ENCODE data around the gene CYP19A1. TPM values are rescaled to one million over a fixed set of nuclear protein-coding genes. Genes with fewer than 3 reads are reported as not detected.
"Not testable (repeated sequence)": the region's sequence is repeated elsewhere in the genome, so short reads cannot be mapped to it uniquely, and the experiment has no call there.

CYP19A1 gene
- total RNA-seq, 2 donors from 2014 or later: 0.71 to 0.79 TPM

- H3K4me1 Mint-ChIP-seq: peaks cover 5% of the 10 kb centered on the region
- H3K4me3 Mint-ChIP-seq: no peak overlapping the region
- no peaks in the 10 kb centered on the region for H3K9me3 Mint-ChIP-seq
- H3K27me3 Mint-ChIP-seq: peaks cover 10% of the 10 kb centered on the region
- no peak for ATAC-seq (replicated peaks)
- H3K36me3 Mint-ChIP-seq (ENCODE audit: low read depth): no peaks in the 10 kb centered on the region
- no peak overlapping the region for H3K27ac Mint-ChIP-seq
Measured at GRCh38 chr15:51281368-51281967, 56.9 kb downstream of the CYP19A1 start.

DNA sequence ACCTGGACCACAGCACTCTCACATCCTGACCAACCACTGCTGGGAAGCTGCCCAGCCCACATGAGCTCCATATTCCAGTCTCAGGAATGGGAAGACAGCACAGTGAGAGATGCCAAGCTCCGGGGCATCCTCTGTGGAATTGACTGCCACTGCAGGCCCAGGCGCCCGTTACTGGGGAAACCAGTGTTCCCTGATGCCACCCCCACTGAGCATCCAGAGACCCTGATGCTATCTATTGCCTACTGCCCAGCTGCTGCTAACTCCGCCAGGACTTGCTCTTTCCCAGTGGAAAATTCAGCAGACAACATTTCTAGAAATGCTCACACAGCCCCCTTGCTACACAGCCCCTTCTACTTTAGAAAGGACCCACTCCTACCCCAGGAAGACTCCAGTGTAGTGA is 57.6 kb downstream of the CYP19A1 start:
- H3K4me3 Mint-ChIP-seq: no peak overlapping the region
- H3K27ac Mint-ChIP-seq: no peak overlapping the region
- H3K36me3 Mint-ChIP-seq (ENCODE audit: low read depth): no peaks in the 10 kb centered on the region
- H3K27me3 Mint-ChIP-seq: peaks cover 10% of the 10 kb centered on the region
- no peak for ATAC-seq (replicated peaks)
- H3K4me1 Mint-ChIP-seq: peaks cover 5% of the 10 kb centered on the region
- no peaks in the 10 kb centered on the region for H3K9me3 Mint-ChIP-seq

GRCh38 chr15:51279391-51279790 is 59.0 kb downstream of the CYP19A1 start:
- Mint-ChIP-seq H3K27ac (no peak overlapping the region), H3K4me1 (peaks cover 5% of the 10 kb centered on the region), H3K9me3 (no peaks in the 10 kb centered on the region), H3K4me3 (no peak overlapping the region), H3K36me3 (ENCODE audit: low read depth) (no peaks in the 10 kb centered on the region), H3K27me3 (peaks cover 11% of the 10 kb centered on the region)
- no peak for ATAC-seq (replicated peaks)

- Mint-ChIP-seq H3K36me3 (ENCODE audit: low read depth) (no peaks in the 10 kb centered on the region), H3K9me3 (no peaks in the 10 kb centered on the region), H3K27me3 (peaks cover 16% of the 10 kb centered on the region), H3K27ac (no peak overlapping the region), H3K4me1 (no peaks in the 10 kb centered on the region), H3K4me3 (no peak overlapping the region)
- no peak for ATAC-seq (replicated peaks)
Measured at GRCh38 chr15:51277101-51277500, 61.3 kb downstream of the CYP19A1 start.

- Mint-ChIP-seq H3K27ac (no peak overlapping the region), H3K9me3 (no peaks in the 10 kb centered on the region), H3K4me3 (no peak overlapping the region), H3K4me1 (no peaks in the 10 kb centered on the region), H3K36me3 (ENCODE audit: low read depth) (no peaks in the 10 kb centered on the region), H3K27me3 (peaks cover 16% of the 10 kb centered on the region)
- ATAC-seq (replicated peaks): peak; percentile 32
Measured at GRCh38 chr15:51274956-51275355, 63.4 kb downstream of the CYP19A1 start.

GRCh38 chr15:51270706-51271105 is 67.7 kb downstream of the CYP19A1 start:
- H3K4me1 Mint-ChIP-seq: peaks cover 5% of the 10 kb centered on the region

DNA sequence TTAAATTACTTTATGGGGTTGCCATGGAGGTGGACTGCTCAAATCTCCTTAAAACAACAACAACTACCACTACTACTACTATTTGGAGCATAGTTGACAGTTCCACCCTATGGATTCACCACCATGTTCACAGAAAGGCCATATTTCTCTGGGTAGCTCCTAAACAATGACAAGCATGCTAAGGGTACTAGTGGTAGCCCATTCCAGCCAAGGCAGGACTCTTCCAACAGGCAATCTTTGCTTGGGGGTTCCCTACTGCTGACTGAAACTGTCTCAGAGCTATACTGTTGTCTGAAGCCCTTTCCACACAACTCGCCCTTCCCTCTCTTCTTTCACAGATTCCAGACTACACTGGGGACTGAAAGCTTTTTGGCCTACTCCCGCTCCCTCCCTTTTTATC is 68.9 kb downstream of the CYP19A1 start:
- Mint-ChIP-seq H3K36me3 (ENCODE audit: low read depth) (no peaks in the 10 kb centered on the region), H3K9me3 (no peaks in the 10 kb centered on the region), H3K4me3 (no peak overlapping the region), H3K4me1 (peaks cover 5% of the 10 kb centered on the region), H3K27me3 (peaks cover 39% of the 10 kb centered on the region), H3K27ac (no peak overlapping the region)
- ATAC-seq (replicated peaks): no peak

More at GRCh38 chr15:51270706-51271105, 67.7 kb downstream of the CYP19A1 start:
- Mint-ChIP-seq H3K27ac (no peak overlapping the region), H3K9me3 (no peaks in the 10 kb centered on the region), H3K4me3 (no peak overlapping the region), H3K36me3 (ENCODE audit: low read depth) (no peaks in the 10 kb centered on the region), H3K27me3 (peaks cover 37% of the 10 kb centered on the region)
- no peak for ATAC-seq (replicated peaks)

DNA sequence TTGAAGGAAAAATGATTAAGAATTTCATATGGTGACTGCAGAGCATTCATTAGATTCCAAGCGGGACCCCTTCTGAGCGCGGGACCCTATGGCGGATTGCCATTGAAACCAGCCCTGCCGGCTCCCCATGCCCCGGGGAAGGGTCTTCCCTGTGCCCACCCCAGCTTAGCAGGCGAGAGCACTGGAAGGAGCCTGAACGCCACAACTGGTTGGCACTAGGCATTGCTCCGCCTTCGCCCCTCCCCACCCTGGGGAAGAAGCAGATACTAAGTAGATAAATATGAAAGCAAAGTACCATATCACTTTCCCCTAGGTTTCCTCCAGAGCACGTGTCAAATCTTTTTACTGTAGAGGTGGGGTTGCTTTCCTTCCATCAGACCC is 70.7 kb downstream of the CYP19A1 start:
- H3K4me3 Mint-ChIP-seq: no peak overlapping the region
- peaks cover 5% of the 10 kb centered on the region for H3K4me1 Mint-ChIP-seq
- H3K9me3 Mint-ChIP-seq: no peaks in the 10 kb centered on the region
- no peaks in the 10 kb centered on the region for H3K36me3 Mint-ChIP-seq (ENCODE audit: low read depth)
- peaks cover 34% of the 10 kb centered on the region for H3K27me3 Mint-ChIP-seq
- no peak overlapping the region for H3K27ac Mint-ChIP-seq
- no peak for ATAC-seq (replicated peaks)

DNA sequence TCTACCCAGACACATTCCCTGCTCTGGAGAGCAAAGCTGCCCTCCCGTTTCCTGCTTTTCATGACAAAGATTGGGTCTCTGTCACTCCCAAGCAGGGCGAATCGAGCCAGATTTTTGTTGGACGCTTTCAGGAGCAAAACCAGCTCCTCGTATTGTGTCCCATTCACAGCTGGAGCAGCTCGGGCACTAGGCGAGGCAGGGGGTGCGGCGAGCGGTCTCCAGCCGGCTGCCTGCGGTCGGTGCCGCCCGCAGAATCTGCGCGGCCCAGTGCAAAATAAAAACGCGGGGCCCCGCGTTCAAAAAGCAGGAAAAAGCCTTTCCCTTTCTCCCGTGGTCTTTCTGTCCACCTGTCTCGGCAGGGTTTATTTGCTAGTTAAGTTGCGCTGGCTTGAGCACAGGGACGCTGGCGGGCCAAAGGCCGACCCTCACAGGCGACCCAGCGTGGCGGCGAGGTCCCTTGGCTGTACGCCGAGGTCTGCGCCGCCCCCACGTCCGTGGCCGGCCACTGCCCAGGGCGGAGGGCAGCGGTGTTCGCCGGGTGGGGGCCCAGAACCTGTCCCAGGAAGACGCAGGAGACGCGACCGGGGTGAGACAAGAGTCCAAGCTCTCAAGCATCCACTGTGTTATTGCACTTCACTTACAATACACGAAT is 71.2 kb downstream of the CYP19A1 start:
- Mint-ChIP-seq H3K9me3 (no peaks in the 10 kb centered on the region), H3K27me3 (peaks cover 34% of the 10 kb centered on the region), H3K4me3 (no peak overlapping the region), H3K4me1 (peaks cover 5% of the 10 kb centered on the region), H3K27ac (no peak overlapping the region), H3K36me3 (ENCODE audit: low read depth) (no peaks in the 10 kb centered on the region)
- ATAC-seq (replicated peaks): no peak

DNA sequence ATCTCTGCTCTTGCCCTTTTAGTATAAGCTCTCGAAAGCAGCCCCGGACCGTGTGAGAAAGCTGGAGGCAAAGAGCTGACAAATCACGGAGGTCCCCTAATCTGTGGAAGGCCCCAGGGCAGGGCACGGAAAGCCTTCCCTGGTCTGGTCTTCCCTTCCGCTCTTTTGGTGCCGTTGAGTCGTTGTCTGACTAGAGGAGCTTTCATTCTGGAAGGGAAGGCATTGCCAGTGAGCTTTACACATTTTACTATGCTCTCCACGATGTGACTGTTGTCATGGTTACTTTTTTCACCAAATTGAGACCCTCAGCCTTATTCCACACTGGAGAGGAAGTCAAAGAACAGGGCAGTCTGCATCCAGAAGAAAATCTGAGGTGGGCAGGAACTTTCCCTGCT is 71.7 kb downstream of the CYP19A1 start:
- Mint-ChIP-seq H3K4me3 (no peak overlapping the region), H3K4me1 (peaks cover 5% of the 10 kb centered on the region), H3K36me3 (ENCODE audit: low read depth) (no peaks in the 10 kb centered on the region), H3K27ac (no peak overlapping the region), H3K9me3 (no peaks in the 10 kb centered on the region), H3K27me3 (peaks cover 34% of the 10 kb centered on the region)
- no peak for ATAC-seq (replicated peaks)

DNA sequence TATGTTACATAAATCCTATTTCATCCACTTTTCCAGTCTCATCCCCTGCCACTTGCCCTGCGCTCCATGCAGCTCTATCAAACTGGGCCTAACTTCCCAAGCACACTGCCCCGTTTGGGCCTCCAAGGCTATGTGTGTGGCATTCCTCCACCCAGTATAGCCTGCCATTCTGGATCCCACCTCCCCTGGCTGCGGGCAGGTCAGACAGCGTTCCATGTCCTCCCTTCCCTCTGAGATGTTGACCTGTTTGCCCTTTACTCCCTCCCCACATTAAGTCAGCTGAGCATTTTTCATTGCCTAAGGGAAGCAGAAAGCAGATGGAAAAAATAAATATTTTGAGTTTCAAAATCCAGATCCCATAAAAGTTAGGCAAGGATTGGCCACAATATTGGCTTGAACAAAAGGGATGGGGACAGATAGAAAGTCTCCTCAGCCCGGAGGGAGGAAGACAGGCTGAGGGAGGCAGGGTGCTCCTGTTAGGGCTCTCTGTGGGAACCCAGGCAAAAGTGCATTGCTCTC is 73.3 kb downstream of the CYP19A1 start:
- H3K4me1 Mint-ChIP-seq: peaks cover 5% of the 10 kb centered on the region
- no peak for ATAC-seq (replicated peaks)

GRCh38 chr15:51263726-51264125 is 74.7 kb downstream of the CYP19A1 start:
- Mint-ChIP-seq H3K27ac (no peak overlapping the region), H3K27me3 (peaks cover 30% of the 10 kb centered on the region), H3K9me3 (peaks cover 5% of the 10 kb centered on the region), H3K4me1 (peaks cover 5% of the 10 kb centered on the region), H3K36me3 (ENCODE audit: low read depth) (no peaks in the 10 kb centered on the region), H3K4me3 (no peak overlapping the region)
- no peak for ATAC-seq (replicated peaks)

More for the DNA sequence above, 73.3 kb downstream of the CYP19A1 start:
- Mint-ChIP-seq H3K36me3 (ENCODE audit: low read depth) (no peaks in the 10 kb centered on the region), H3K4me3 (no peak overlapping the region), H3K27me3 (peaks cover 35% of the 10 kb centered on the region), H3K9me3 (peaks cover 5% of the 10 kb centered on the region), H3K27ac (no peak overlapping the region)

- no peak for ATAC-seq (replicated peaks)
- peaks cover 5% of the 10 kb centered on the region for H3K9me3 Mint-ChIP-seq
- H3K4me1 Mint-ChIP-seq: peaks cover 2% of the 10 kb centered on the region
- no peak overlapping the region for H3K4me3 Mint-ChIP-seq
- H3K36me3 Mint-ChIP-seq (ENCODE audit: low read depth): no peaks in the 10 kb centered on the region
- peaks cover 27% of the 10 kb centered on the region for H3K27me3 Mint-ChIP-seq
- no peak overlapping the region for H3K27ac Mint-ChIP-seq
Measured at GRCh38 chr15:51263116-51263515, 75.3 kb downstream of the CYP19A1 start.

DNA sequence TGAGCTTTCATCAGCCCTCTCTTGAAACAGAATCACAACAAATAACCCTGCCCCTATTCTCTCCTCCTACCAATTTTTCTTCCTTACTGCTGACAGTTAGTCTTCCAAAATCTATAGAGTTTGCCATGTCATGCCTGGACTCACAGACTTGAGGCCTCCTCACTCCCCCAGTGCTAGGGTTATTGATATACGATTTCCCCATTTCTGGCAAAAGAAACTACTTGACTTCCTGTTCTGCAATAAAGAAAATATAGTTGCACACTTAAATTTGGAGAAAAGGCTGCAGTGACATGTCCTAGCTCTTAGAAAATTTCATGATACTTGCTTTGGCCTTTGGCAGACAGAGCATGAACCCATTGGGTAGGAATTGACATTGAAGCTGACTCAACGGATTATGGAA is 75.9 kb downstream of the CYP19A1 start:
- no peaks in the 10 kb centered on the region for H3K36me3 Mint-ChIP-seq (ENCODE audit: low read depth)
- peaks cover 24% of the 10 kb centered on the region for H3K27me3 Mint-ChIP-seq
- ATAC-seq (replicated peaks): no peak
- no peak overlapping the region for H3K4me3 Mint-ChIP-seq
- H3K27ac Mint-ChIP-seq: no peak overlapping the region
- H3K4me1 Mint-ChIP-seq: no peaks in the 10 kb centered on the region
- H3K9me3 Mint-ChIP-seq: peaks cover 5% of the 10 kb centered on the region

GRCh38 chr15:51261113-51261512 is 77.3 kb downstream of the CYP19A1 start:
- not testable (repeated sequence) for H3K4me1 Mint-ChIP-seq; ATAC-seq (replicated peaks); H3K4me3 Mint-ChIP-seq

More at GRCh38 chr15:51261113-51261512, 77.3 kb downstream of the CYP19A1 start:
- not testable (repeated sequence) for H3K9me3 Mint-ChIP-seq; H3K27ac Mint-ChIP-seq; H3K36me3 Mint-ChIP-seq (ENCODE audit: low read depth)
- peaks cover 18% of the 10 kb centered on the region for H3K27me3 Mint-ChIP-seq

Data from activated T-helper 17 cell treated with anti-CD3 and anti-CD28 coated beads, Interleukin-2, amount 50 U/mL, for 72 hours (primary cell).